ENCODE measurements around the gene NLE1.

NLE1 gene

DNA sequence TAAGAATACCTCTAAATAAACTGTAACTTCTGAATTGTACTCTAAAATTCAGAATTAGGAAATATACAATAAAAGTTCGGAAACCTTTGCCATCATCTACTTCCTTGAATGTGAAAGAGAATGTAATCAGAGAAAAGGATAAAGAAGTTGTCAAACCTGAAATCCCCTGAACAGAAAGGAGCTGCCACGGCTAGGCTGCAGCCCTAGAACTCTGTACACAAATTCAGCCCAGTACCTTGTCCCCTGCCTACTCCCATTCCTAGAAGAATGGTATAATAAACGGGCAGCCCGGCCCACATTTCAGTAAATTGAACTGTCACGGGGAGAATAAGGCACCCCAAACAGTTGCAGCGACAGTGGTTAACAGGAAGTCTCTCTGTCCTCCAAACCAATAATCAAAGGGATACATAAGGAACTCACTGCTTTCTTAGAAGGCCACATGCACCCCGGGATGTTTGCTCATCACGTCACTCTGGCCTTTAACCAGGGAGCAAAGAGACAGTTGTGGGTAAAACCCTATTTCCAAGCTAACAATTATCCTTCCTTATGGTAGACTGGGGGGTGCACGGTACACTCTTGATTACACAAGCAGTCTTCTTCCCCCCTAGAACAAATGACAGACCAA, 54.3 kb downstream of the NLE1 start:
- Histone ChIP-seq H3K4me1 (ENCODE audit: control insufficient read depth, insufficient read depth, low read length, unreplicated experiment) (peaks cover 42% of the 10 kb centered on the region), H3K27ac (ENCODE audit: low read depth, low read length) (peak overlapping the region; percentile 73), H3K27me3 (ENCODE audit: insufficient read depth, low read length) (no peaks in the 10 kb centered on the region), H3K36me3 (ENCODE audit: insufficient read depth, low read length) (no peaks in the 10 kb centered on the region), H3K4me3 (ENCODE audit: low read depth, low read length) (peak overlapping the region; percentile 88), H2AFZ (ENCODE audit: low read length, unreplicated experiment) (peak overlapping the region; percentile 28), H3K79me2 (ENCODE audit: control insufficient read depth, insufficient read depth, low read length, unreplicated experiment) (peaks cover 53% of the 10 kb centered on the region)

DNA sequence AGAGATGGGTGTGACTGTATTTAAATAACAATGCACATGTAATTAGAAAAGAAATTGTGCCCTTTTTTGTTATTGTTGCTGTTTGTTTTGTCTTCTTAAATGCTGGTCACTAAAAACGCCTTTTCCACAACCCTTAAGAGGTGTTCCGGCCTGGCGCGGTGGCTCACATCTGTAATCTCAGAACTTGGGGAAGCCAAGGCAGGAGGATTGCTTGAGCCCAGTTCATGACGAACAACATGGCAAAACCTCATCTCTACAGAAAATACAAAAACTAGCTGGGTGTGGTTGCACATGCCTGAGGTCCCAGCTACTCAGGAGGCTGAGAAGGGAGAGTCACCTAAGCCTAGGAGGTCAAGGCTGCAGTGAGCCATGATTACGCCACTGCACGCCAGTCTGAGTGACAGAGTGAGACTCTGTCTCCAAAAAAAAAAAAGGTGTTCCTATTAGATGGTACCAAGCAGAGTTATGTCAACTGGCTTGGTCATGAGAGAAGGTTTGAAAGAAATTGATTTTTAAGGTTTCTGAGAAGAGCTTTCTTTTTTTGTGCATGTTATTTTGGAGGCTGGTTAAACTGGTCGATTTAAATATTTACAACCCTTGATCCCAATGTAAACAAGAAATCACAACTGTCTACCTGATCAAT, 55.1 kb downstream of the NLE1 start:
- Histone ChIP-seq H3K79me2 (ENCODE audit: control insufficient read depth, insufficient read depth, low read length, unreplicated experiment) (peaks cover 56% of the 10 kb centered on the region), H2AFZ (ENCODE audit: low read length, unreplicated experiment) (no peak overlapping the region), H3K27me3 (ENCODE audit: insufficient read depth, low read length) (no peaks in the 10 kb centered on the region), H3K27ac (ENCODE audit: low read depth, low read length) (peak overlapping the region; percentile 73), H3K4me3 (ENCODE audit: low read depth, low read length) (peak overlapping the region; percentile 88), H3K4me1 (ENCODE audit: control insufficient read depth, insufficient read depth, low read length, unreplicated experiment) (peaks cover 50% of the 10 kb centered on the region), H3K36me3 (ENCODE audit: insufficient read depth, low read length) (no peaks in the 10 kb centered on the region)

DNA sequence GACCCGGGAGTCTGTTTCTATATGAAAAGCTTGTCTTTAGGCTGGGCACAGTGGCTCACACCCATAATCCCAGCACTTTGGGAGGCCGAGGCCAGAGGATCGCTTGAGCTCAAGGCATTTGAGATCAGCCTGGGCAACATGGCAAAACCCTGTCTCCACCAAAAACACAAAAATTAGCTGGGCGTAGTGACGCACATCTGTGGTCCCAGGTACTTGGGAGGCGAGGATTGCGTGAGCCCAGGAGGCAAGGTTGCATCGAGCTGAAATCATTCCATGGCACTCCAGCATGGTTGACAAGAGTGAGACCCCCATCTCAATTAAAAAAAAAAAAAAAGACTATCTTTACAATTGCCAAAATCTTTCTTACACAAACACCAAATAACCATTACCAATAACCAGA, 55.9 kb downstream of the NLE1 start:
- Histone ChIP-seq H3K4me3 (ENCODE audit: low read depth, low read length) (no peak overlapping the region), H3K27me3 (ENCODE audit: insufficient read depth, low read length) (no peaks in the 10 kb centered on the region), H3K4me1 (ENCODE audit: control insufficient read depth, insufficient read depth, low read length, unreplicated experiment) (peaks cover 58% of the 10 kb centered on the region), H2AFZ (ENCODE audit: low read length, unreplicated experiment) (no peak overlapping the region), H3K36me3 (ENCODE audit: insufficient read depth, low read length) (no peaks in the 10 kb centered on the region), H3K79me2 (ENCODE audit: control insufficient read depth, insufficient read depth, low read length, unreplicated experiment) (peaks cover 63% of the 10 kb centered on the region), H3K27ac (ENCODE audit: low read depth, low read length) (no peak overlapping the region)

DNA sequence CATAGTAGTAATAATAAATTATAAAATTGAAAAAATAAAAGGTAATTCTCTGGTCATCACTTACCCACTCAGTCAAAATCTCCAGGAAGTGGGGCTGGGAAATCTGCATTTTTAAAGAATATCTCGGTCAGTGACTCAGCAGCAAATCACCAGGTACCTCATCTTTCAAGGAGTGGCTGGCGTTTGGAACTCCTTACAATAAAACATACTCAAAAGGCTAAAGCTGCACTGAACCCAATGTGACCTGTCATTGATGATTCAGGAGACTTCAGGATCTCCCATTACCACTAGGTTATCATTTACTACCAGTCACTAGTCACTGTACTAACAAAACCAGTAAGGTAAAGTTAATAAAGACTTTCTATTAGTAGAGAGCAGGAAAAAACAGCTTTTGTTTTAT, 57.1 kb downstream of the NLE1 start:
- Histone ChIP-seq H3K79me2 (ENCODE audit: control insufficient read depth, insufficient read depth, low read length, unreplicated experiment) (peaks cover 75% of the 10 kb centered on the region), H3K4me3 (ENCODE audit: low read depth, low read length) (no peak overlapping the region), H3K27ac (ENCODE audit: low read depth, low read length) (peak overlapping the region; percentile 69), H2AFZ (ENCODE audit: low read length, unreplicated experiment) (no peak overlapping the region), H3K36me3 (ENCODE audit: insufficient read depth, low read length) (no peaks in the 10 kb centered on the region), H3K27me3 (ENCODE audit: insufficient read depth, low read length) (no peaks in the 10 kb centered on the region), H3K4me1 (ENCODE audit: control insufficient read depth, insufficient read depth, low read length, unreplicated experiment) (peaks cover 69% of the 10 kb centered on the region)

DNA sequence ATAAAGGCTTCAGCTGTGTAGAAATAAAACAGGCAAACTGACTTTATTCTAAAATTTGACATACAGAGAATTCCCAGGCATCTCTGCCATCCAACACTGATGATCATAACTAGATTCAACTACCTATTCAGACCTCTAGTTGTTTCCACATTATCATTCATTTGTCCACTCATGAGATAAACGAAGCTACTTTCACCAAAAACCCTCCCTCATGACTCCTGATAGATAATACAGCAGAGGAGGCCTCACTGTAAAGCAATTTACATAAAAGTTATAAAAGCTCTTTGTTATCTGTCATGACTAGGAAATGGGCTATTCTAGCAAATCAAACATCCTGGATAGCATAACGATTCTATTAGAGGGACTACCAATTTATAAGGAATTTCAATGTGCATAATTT, 59.0 kb downstream of the NLE1 start:
- Histone ChIP-seq H3K4me1 (ENCODE audit: control insufficient read depth, insufficient read depth, low read length, unreplicated experiment) (peaks cover 73% of the 10 kb centered on the region), H3K36me3 (ENCODE audit: insufficient read depth, low read length) (no peaks in the 10 kb centered on the region), H2AFZ (ENCODE audit: low read length, unreplicated experiment) (no peak overlapping the region), H3K27ac (ENCODE audit: low read depth, low read length) (peak overlapping the region; percentile 60), H3K4me3 (ENCODE audit: low read depth, low read length) (no peak overlapping the region), H3K79me2 (ENCODE audit: control insufficient read depth, insufficient read depth, low read length, unreplicated experiment) (peaks cover 82% of the 10 kb centered on the region), H3K27me3 (ENCODE audit: insufficient read depth, low read length) (no peaks in the 10 kb centered on the region)

DNA sequence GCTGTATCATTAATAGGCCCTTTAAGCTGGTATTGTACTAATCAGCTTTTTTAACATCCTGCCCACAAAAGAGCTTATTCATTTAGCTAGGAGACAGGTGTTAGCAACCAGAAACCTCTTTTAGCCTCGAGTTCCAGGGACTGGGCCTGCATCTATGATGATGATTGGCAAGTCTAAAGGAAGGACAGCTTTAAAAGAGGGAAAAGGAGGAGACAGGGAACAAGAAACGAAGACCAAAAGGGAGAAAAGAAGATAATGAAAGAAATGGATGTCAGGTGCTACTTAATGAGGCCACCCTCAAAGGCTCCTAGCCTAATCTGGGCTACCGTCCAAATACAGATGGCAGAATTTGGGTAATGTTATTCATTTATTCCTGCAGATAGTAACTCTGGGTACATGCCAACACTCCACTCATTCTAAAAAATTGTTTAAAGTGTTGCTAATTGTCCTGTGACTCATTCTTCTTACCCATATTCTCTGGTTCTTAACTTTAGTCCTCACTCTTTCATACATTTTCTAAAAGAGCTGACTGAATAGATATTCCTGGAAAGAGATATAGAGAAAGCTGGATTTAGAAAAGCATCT, 59.9 kb downstream of the NLE1 start:
- Histone ChIP-seq H3K36me3 (ENCODE audit: insufficient read depth, low read length) (no peaks in the 10 kb centered on the region), H3K27me3 (ENCODE audit: insufficient read depth, low read length) (no peaks in the 10 kb centered on the region), H3K4me1 (ENCODE audit: control insufficient read depth, insufficient read depth, low read length, unreplicated experiment) (peaks cover 65% of the 10 kb centered on the region), H3K4me3 (ENCODE audit: low read depth, low read length) (no peak overlapping the region), H2AFZ (ENCODE audit: low read length, unreplicated experiment) (no peak overlapping the region), H3K79me2 (ENCODE audit: control insufficient read depth, insufficient read depth, low read length, unreplicated experiment) (peaks cover 82% of the 10 kb centered on the region), H3K27ac (ENCODE audit: low read depth, low read length) (peak overlapping the region; percentile 60)

DNA sequence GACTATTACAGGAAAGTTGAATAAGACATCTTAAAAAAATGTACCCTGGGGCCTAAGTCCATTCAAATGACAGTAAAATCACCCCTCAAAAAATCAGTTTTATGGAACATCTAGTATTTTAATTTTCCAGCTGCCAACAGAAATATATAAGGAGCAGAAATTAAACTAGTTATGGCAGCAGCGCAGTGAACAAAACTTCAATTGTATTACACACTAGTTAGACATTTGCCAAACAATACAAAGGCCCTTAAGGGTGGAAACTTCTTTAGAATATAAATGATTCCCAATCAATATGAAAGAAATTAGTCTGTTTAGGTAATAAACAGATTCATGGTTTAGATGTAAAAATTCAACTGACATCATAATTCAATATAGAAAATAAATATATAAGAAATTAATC, 60.5 kb downstream of the NLE1 start:
- peaks cover 79% of the 10 kb centered on the region for H3K79me2 ChIP-seq (ENCODE audit: control insufficient read depth, insufficient read depth, low read length, unreplicated experiment)
- peaks cover 60% of the 10 kb centered on the region for H3K4me1 ChIP-seq (ENCODE audit: control insufficient read depth, insufficient read depth, low read length, unreplicated experiment)
- H3K27ac ChIP-seq (ENCODE audit: low read depth, low read length), result 0 out of 2 replicates have a peak overlapping the region, but pooled peaks have one; percentile 60

DNA sequence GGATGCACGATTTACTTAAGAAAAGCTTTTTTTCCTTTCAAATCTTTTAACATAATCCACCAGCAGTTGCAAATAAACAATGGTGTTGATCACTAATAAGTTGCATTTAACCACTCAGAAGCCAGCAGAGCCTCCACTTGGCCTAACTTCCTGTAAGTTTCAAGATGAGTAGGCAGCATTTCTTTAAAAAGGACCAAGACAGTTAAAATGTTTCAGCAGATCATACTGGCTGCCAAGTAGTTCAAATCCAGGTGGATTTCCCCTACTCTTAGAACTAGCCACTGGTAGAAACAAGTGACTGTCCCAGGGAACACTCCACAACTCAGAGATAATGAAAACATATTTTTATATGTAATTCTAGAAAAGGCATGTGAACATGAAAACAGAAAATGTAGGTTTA, 61.6 kb downstream of the NLE1 start:
- no peaks in the 10 kb centered on the region for H3K36me3 ChIP-seq (ENCODE audit: insufficient read depth, low read length)
- peak overlapping the region; percentile 12; the same call in 1 of the 2 replicates for H3K27ac ChIP-seq (ENCODE audit: low read depth, low read length)
- H3K27me3 ChIP-seq (ENCODE audit: insufficient read depth, low read length), result no peaks in the 10 kb centered on the region
- peaks cover 51% of the 10 kb centered on the region for H3K4me1 ChIP-seq (ENCODE audit: control insufficient read depth, insufficient read depth, low read length, unreplicated experiment)
- H3K4me3 ChIP-seq (ENCODE audit: low read depth, low read length), result no peak overlapping the region
- peaks cover 70% of the 10 kb centered on the region for H3K79me2 ChIP-seq (ENCODE audit: control insufficient read depth, insufficient read depth, low read length, unreplicated experiment)
- no peak overlapping the region for H2AFZ ChIP-seq (ENCODE audit: low read length, unreplicated experiment)

More for the DNA sequence above, 60.5 kb downstream of the NLE1 start:
- Histone ChIP-seq H3K4me3 (ENCODE audit: low read depth, low read length) (no peak overlapping the region), H2AFZ (ENCODE audit: low read length, unreplicated experiment) (no peak overlapping the region), H3K27me3 (ENCODE audit: insufficient read depth, low read length) (no peaks in the 10 kb centered on the region), H3K36me3 (ENCODE audit: insufficient read depth, low read length) (no peaks in the 10 kb centered on the region)

DNA sequence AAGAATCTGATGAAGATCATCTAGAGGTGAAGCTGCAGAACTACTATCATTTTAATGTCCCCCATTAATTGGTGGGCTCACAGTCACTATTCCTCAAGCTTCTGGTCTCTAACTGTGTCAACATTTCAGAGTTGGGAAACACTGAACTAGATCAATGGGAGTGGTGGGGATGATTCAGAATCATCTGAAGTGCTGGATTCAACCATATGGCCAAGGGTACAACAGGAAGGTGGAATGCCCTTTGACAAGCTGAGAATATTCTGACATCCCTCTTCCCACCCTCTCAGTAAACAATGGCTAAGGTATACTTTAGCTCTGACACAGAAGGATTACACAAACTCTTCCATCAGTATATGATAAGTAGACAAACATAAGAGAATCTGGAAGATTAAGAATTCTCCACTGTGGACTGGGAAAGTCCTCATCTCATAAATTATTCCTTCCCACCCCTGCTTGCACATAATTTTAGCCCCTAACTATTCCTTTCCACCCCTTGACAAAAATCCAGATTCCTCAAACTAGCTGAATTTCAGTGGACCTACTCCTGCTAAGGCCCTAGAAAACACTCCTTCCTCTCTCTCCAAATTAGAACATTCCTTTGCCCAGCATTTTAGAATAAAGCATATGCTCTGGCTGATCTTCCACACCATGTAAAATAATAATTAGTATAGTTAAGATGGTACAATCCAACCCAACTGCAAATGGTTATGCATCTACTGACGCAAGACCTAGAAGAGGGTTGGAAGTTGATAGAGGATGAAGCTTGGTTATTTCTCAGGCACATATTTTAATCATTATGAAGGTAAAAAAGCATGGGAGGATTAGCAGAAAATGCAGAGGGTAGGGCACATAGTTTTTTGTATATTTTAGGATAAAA, 62.3 kb downstream of the NLE1 start:
- Histone ChIP-seq H3K36me3 (ENCODE audit: insufficient read depth, low read length) (no peaks in the 10 kb centered on the region), H3K27ac (ENCODE audit: low read depth, low read length) (peak overlapping the region; percentile 22; the same call in 1 of the 2 replicates), H3K4me1 (ENCODE audit: control insufficient read depth, insufficient read depth, low read length, unreplicated experiment) (peaks cover 52% of the 10 kb centered on the region), H3K4me3 (ENCODE audit: low read depth, low read length) (no peak overlapping the region), H3K27me3 (ENCODE audit: insufficient read depth, low read length) (no peaks in the 10 kb centered on the region), H2AFZ (ENCODE audit: low read length, unreplicated experiment) (no peak overlapping the region), H3K79me2 (ENCODE audit: control insufficient read depth, insufficient read depth, low read length, unreplicated experiment) (peaks cover 71% of the 10 kb centered on the region)
